ENCODE results near the gene SOX21. TPM values are rescaled to one million over a fixed set of nuclear protein-coding genes. Genes with fewer than 3 reads are reported as not detected.

SOX21 gene
- total RNA-seq, 1 donor from 2014 or later = not detected

- DNase-seq (ENCODE audit: low spot score in 2 of 2) = no peak
- Histone ChIP-seq H3K27me3 (peaks cover 29% of the 10 kb centered on the region), H3K27ac (no peak overlapping the region), H3K4me1 (peaks cover 0 to 5% of the 10 kb centered on the region in 2 donors), H3K9me3 (no peaks in the 10 kb centered on the region), H3K36me3 (no peaks in the 10 kb centered on the region), H3K4me3 (no peak overlapping the region)
- intact Hi-C loops (cut with DNase I) = no loop called here
- no peak for TF ChIP-seq CTCF (IDR thresholded peaks at IDR 0.05)
Measured at GRCh38 chr13:94705081-94706030, 7.0 kb downstream of the SOX21 start.

GRCh38 chr13:94704377-94705080, 7.8 kb downstream of the SOX21 start:
- Histone ChIP-seq H3K36me3 (no peaks in the 10 kb centered on the region), H3K9me3 (no peaks in the 10 kb centered on the region), H3K27ac (no peak overlapping the region), H3K4me1 (peaks cover 0 to 5% of the 10 kb centered on the region in 2 donors), H3K4me3 (no peak overlapping the region), H3K27me3 (peaks cover 29% of the 10 kb centered on the region)
- no peak for DNase-seq (ENCODE audit: low spot score in 2 of 2)
- TF ChIP-seq CTCF (IDR thresholded peaks at IDR 0.05) = no peak
- intact Hi-C loops (cut with DNase I) = no loop called here

- no peaks in the 10 kb centered on the region for H3K36me3 ChIP-seq
- intact Hi-C loops (cut with DNase I) = no loop called here
Measured at GRCh38 chr13:94703721-94704314, 8.5 kb downstream of the SOX21 start.

GRCh38 chr13:94703271-94703670, 9.1 kb downstream of the SOX21 start:
- no peak for TF ChIP-seq CTCF (IDR thresholded peaks at IDR 0.05)
- Histone ChIP-seq H3K4me3 (no peak overlapping the region), H3K9me3 (no peaks in the 10 kb centered on the region), H3K4me1 (peaks cover 0 to 5% of the 10 kb centered on the region in 2 donors), H3K27me3 (peaks cover 23% of the 10 kb centered on the region), H3K36me3 (no peaks in the 10 kb centered on the region), H3K27ac (no peak overlapping the region)
- intact Hi-C loops (cut with DNase I) = no loop called here
- no peak for DNase-seq (ENCODE audit: low spot score in 2 of 2)

More at GRCh38 chr13:94703721-94704314, 8.5 kb downstream of the SOX21 start:
- no peaks in the 10 kb centered on the region for H3K9me3 ChIP-seq
- peaks cover 23% of the 10 kb centered on the region for H3K27me3 ChIP-seq
- peaks cover 0 to 5% of the 10 kb centered on the region in 2 donors for H3K4me1 ChIP-seq
- no peak for DNase-seq (ENCODE audit: low spot score in 2 of 2)
- TF ChIP-seq CTCF (IDR thresholded peaks at IDR 0.05) = no peak
- no peak overlapping the region for H3K27ac ChIP-seq
- no peak overlapping the region for H3K4me3 ChIP-seq

GRCh38 chr13:94702181-94703041, 9.9 kb downstream of the SOX21 start:
- peaks cover 16% of the 10 kb centered on the region for H3K27me3 ChIP-seq
- H3K4me1 ChIP-seq = peaks cover 0 to 3% of the 10 kb centered on the region in 2 donors
- intact Hi-C loops (cut with DNase I) = no loop called here
- no peak overlapping the region for H3K4me3 ChIP-seq
- no peaks in the 10 kb centered on the region for H3K9me3 ChIP-seq
- no peak for DNase-seq (ENCODE audit: low spot score in 2 of 2)
- no peaks in the 10 kb centered on the region for H3K36me3 ChIP-seq
- no peak for TF ChIP-seq CTCF (IDR thresholded peaks at IDR 0.05)
- no peak overlapping the region for H3K27ac ChIP-seq

Data from ascending aorta (tissue), 2 donors.